ENCODE measurements around the gene OXNAD1.

DNA sequence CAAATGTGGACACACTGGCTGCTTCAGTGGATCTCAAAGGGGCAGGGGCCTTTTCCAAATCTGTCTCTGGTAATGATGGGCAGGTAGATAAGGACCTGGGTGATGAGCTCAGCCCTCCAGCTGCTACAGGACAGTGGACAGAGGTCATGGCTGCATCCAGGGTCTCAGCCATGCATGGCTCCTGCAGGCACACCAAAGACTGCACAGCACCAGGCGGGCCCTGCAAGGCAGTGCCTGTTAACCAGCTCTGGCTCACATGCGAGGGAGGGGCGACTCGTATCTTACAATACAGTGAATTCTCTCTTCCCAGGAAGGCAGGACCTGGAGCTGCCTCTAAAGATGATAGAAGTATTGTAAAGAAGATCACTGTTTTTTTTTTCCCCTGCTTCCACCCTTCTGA is 58.7 kb downstream of the OXNAD1 start:
- TF ChIP-seq EP300 (IDR thresholded peaks at IDR 0.05; ENCODE audit: borderline replicate concordance) (no peak), CREB1 (IDR thresholded peaks at IDR 0.05; ENCODE audit: low read depth) (no peak), TEAD4 (IDR thresholded peaks at IDR 0.05) (no peak), ZBTB7A (IDR thresholded peaks at IDR 0.05; ENCODE audit: low read depth) (no peak), RAD21 (IDR thresholded peaks at IDR 0.05; ENCODE audit: low read depth) (no peak), TAF1 (IDR thresholded peaks at IDR 0.05; ENCODE audit: low read depth) (no peak), CEBPB (IDR thresholded peaks at IDR 0.05) (no peak), MAX (IDR thresholded peaks at IDR 0.05) (no peak), TCF12 (IDR thresholded peaks at IDR 0.05; ENCODE audit: low read depth) (no peak)

All from Ishikawa (cell line).